Measurements from ENCODE around the gene TMEM214.

- TF ChIP-seq SIN3A (IDR thresholded peaks at IDR 0.05; ENCODE audit: borderline replicate concordance, insufficient read depth, low read length) (no peak), POLR2AphosphoS5 (IDR thresholded peaks at IDR 0.05; ENCODE audit: low read depth, low read length) (no peak)
These were observed 47.0 kb upstream of the TMEM214 start for GRCh38 chr2:26985807-26986206.

Measured in PFSK-1 (cell line).